Liver (tissue), 9 donors: Measurements from ENCODE around the gene BRICD5. TPM values are rescaled to one million over a fixed set of nuclear protein-coding genes. Genes with fewer than 3 reads are reported as not detected.

Source experiments
- DNase-seq: peaks from one replicate; pipeline ENCODE4 v3.0.0-alpha.2; 2017; ENCODE audit warnings: low spot score
- H3K27ac ChIP-seq, 2 donors: one replicate each; pipeline ENCODE4 v1.7.0; 2013; ENCODE audit warnings: inconsistent platforms in 2 of 2, low read length in 2 of 2, control low read depth in 1 of 2, low read depth in 1 of 2, mild to moderate bottlenecking in 1 of 2
- H3K27me3 ChIP-seq, 4 donors: one replicate each; pipeline versions ENCODE4 v1.6.1 to v1.7.0; 2013; ENCODE audit warnings: low read length in 3 of 4, inconsistent platforms in 1 of 4, mild to moderate bottlenecking in 1 of 4, moderate library complexity in 1 of 4; ENCODE audit not compliant: control insufficient read depth in 4 of 4, insufficient read depth in 4 of 4
- H3K36me3 ChIP-seq, 4 donors: one replicate each; pipeline versions ENCODE4 v1.6.1 to v1.7.0; 2013; ENCODE audit warnings: low read length in 3 of 4, mild to moderate bottlenecking in 3 of 4, low read depth in 1 of 4, moderate library complexity in 1 of 4; ENCODE audit not compliant: control insufficient read depth in 4 of 4, insufficient read depth in 3 of 4
- H3K4me1 ChIP-seq, 4 donors: one replicate each; pipeline versions ENCODE4 v1.6.1 to v1.7.0; 2013; ENCODE audit warnings: low read length in 3 of 4, mild to moderate bottlenecking in 3 of 4, moderate library complexity in 1 of 4; ENCODE audit not compliant: control insufficient read depth in 4 of 4, insufficient read depth in 4 of 4
- H3K4me3 ChIP-seq, 3 donors: one replicate each; pipeline versions ENCODE4 v1.6.1 to v1.7.0; 2013; ENCODE audit warnings: low read length in 3 of 3, control low read depth in 1 of 3, low read depth in 1 of 3, mild to moderate bottlenecking in 1 of 3
- H3K9ac ChIP-seq, 2 donors: one replicate each; pipeline ENCODE4 v1.7.0; 2013; ENCODE audit warnings: low read length in 2 of 2, mild to moderate bottlenecking in 2 of 2, moderate library complexity in 2 of 2, control low read depth in 1 of 2, low read depth in 1 of 2
- H3K9me3 ChIP-seq, 4 donors: one replicate each; pipeline versions ENCODE4 v1.6.1 to v1.7.0; 2013; ENCODE audit warnings: low read length in 3 of 4; ENCODE audit not compliant: control insufficient read depth in 4 of 4
- ATF3 ChIP-seq: IDR thresholded peaks from 2 replicates; pipeline ENCODE4 v1.6.1; 2016; ENCODE audit warnings: antibody characterized with exemption
- EGR1 ChIP-seq, 2 donors: IDR thresholded peaks; 2 replicates each; pipeline ENCODE4 v1.6.1; 2016 to 2018; ENCODE audit warnings: antibody characterized with exemption in 2 of 2, low read depth in 2 of 2
- FOXA1 ChIP-seq: IDR thresholded peaks from 2 replicates; pipeline ENCODE4 v1.6.1; 2016; ENCODE audit warnings: antibody characterized with exemption
- FOXA2 ChIP-seq: IDR thresholded peaks from 2 replicates; pipeline ENCODE4 v1.6.1; 2016; ENCODE audit warnings: antibody characterized with exemption
- GABPA ChIP-seq, 2 donors: IDR thresholded peaks in 1 of 2; conservative IDR thresholded peaks in 1 of 2; 2 replicates each; pipeline ENCODE4 v1.6.1; 2016; ENCODE audit warnings: antibody characterized with exemption in 2 of 2, mild to moderate bottlenecking in 1 of 2, moderate library complexity in 1 of 2
- HNF4A ChIP-seq, 2 donors: conservative IDR thresholded peaks; 2 replicates each; pipeline ENCODE4 v1.6.1; 2016; ENCODE audit warnings: antibody characterized with exemption in 2 of 2, mild to moderate bottlenecking in 2 of 2
- HNF4G ChIP-seq: IDR thresholded peaks from 2 replicates; pipeline ENCODE4 v1.6.1; 2016; ENCODE audit warnings: antibody characterized with exemption
- JUND ChIP-seq, 2 donors: IDR thresholded peaks; 2 replicates each; pipeline ENCODE4 v1.6.1; 2016; ENCODE audit warnings: antibody characterized with exemption in 2 of 2
- MAX ChIP-seq: IDR thresholded peaks from 2 replicates; pipeline ENCODE4 v1.6.1; 2016; ENCODE audit warnings: antibody characterized with exemption
- NR2F2 ChIP-seq: IDR thresholded peaks from 2 replicates; pipeline ENCODE4 v1.6.1; 2016; ENCODE audit warnings: antibody characterized with exemption
- REST ChIP-seq: IDR thresholded peaks from 2 replicates; pipeline ENCODE4 v1.6.1; 2016; ENCODE audit warnings: antibody characterized with exemption, mild to moderate bottlenecking
- RXRA ChIP-seq, 2 donors: IDR thresholded peaks; 2 replicates each; pipeline ENCODE4 v1.6.1; 2017 to 2018; ENCODE audit warnings: antibody characterized with exemption in 2 of 2, mild to moderate bottlenecking in 1 of 2
- SP1 ChIP-seq: IDR thresholded peaks from 2 replicates; pipeline ENCODE4 v1.6.1; 2018; ENCODE audit warnings: antibody characterized with exemption, mild to moderate bottlenecking
- TAF1 ChIP-seq: conservative IDR thresholded peaks from 2 replicates; pipeline ENCODE4 v1.6.1; 2016; ENCODE audit warnings: antibody characterized with exemption, mild to moderate bottlenecking
- YY1 ChIP-seq: IDR thresholded peaks from 2 replicates; pipeline ENCODE4 v1.6.1; 2016; ENCODE audit warnings: antibody characterized with exemption, mild to moderate bottlenecking
- ZBTB33 ChIP-seq: IDR thresholded peaks from 2 replicates; pipeline ENCODE4 v1.6.1; 2016; ENCODE audit warnings: antibody characterized with exemption
- WGBS: extraction: QIAGEN DNeasy Blood & Tissue Kit; methylation state at CpG from one replicate; pipeline ENCODE4 v1.1.7; 2013; 5-methylcytosine and 5-hydroxymethylcytosine counted together
- polyA plus RNA-seq, 2 donors: library from polyadenylated mRNA; stranded (reverse) in 1 of 2; unstranded in 1 of 2; fragments of 200-250 nt in 1 of 2; fragments of >200 nt in 1 of 2; fragmentation: Nextera tagmentation in 1 of 2; extraction: Ambion mirVana in 1 of 2; gene quantifications; one replicate each; pipeline versions ENCODE4 v1.2.1 to v1.2.3, GENCODE V29; 2013 to 2015
- total RNA-seq, 2 donors: library from RNA; depleted of rRNA; stranded (reverse); fragments of >200 nt; gene quantifications; one replicate each; pipeline ENCODE4 v1.2.3, GENCODE V29; 2014
- donor health status: healthy.
- donor health status: healthy.
- donor health status: healthy.
- donor health status: healthy.
- donor health status: healthy.

Gene BRICD5
- total and polyA plus RNA-seq, 4 donors: 0.26 to 1.9 (median 1.4) TPM

- TF ChIP-seq HNF4A (conservative IDR thresholded peaks at IDR 0.05): no peak
- TF ChIP-seq ATF3: no peak
- TF ChIP-seq TAF1: no peak
- no peak for TF ChIP-seq YY1
- no peak for TF ChIP-seq HNF4G
- no peak for TF ChIP-seq SP1
- no peak for TF ChIP-seq JUND (IDR thresholded peaks at IDR 0.05)
- TF ChIP-seq RXRA (IDR thresholded peaks at IDR 0.05): no peak
- TF ChIP-seq EGR1 (IDR thresholded peaks at IDR 0.05; ENCODE audit: low read depth in 2 of 2): no peak
- no peak for TF ChIP-seq GABPA (IDR thresholded peaks at IDR 0.05 in 1 of 2, conservative IDR thresholded peaks at IDR 0.05 in 1 of 2)
- TF ChIP-seq MAX: no peak
- no peak for TF ChIP-seq NR2F2
- no peak for TF ChIP-seq REST
- TF ChIP-seq FOXA2: no peak
- TF ChIP-seq FOXA1: no peak
- no peak for TF ChIP-seq ZBTB33
- H3K9me3 ChIP-seq: no peaks in the 10 kb centered on the region
- H3K4me1 ChIP-seq: peaks cover 5 to 24% (median 19%) of the 10 kb centered on the region in 4 donors
- H3K27me3 ChIP-seq: no peaks in the 10 kb centered on the region
- H3K9ac ChIP-seq: no peak overlapping the region
- H3K36me3 ChIP-seq: peaks cover 0 to 3% (median 0%) of the 10 kb centered on the region in 4 donors
- H3K27ac ChIP-seq: no peak overlapping the region
- no peak overlapping the region for H3K4me3 ChIP-seq
- DNase-seq: no peak
- 96% methylated on average over 4 of the region's 4 CpGs for WGBS
Measured at GRCh38 chr16:2216330-2216729, 5.7 kb upstream of the BRICD5 start.

- peaks cover 5 to 24% (median 19%) of the 10 kb centered on the region in 4 donors for H3K4me1 ChIP-seq
- DNase-seq: no peak
- WGBS: under 1% methylated on average over 48 of the region's 48 CpGs
- H3K9me3 ChIP-seq: no peaks in the 10 kb centered on the region
- TF ChIP-seq SP1: no peak
- peak in 1 of 2 donors; percentile 72 for TF ChIP-seq EGR1 (IDR thresholded peaks at IDR 0.05; ENCODE audit: low read depth in 2 of 2)
- peak within 1 kb of the TSS; percentile 76 to 93 (median 82) for H3K4me3 ChIP-seq
- H3K36me3 ChIP-seq: peaks cover 0 to 3% (median under 1%) of the 10 kb centered on the region in 4 donors
- H3K27ac ChIP-seq: peak within 1 kb of the TSS; percentile 96 to 98
- H3K9ac ChIP-seq: peak within 1 kb of the TSS; percentile 93 to 94
- H3K27me3 ChIP-seq: no peaks in the 10 kb centered on the region
Measured at GRCh38 chr16:2214719-2214968, 4.0 kb upstream of the BRICD5 start, which contains the start of gene PGP. PGP (minus strand) TSS chr16:2214840; CDS start chr16:2214777, 63 bp downstream.
